H1 (cell line): ENCODE data around the gene ADGRG1. TPM values are rescaled to one million over a fixed set of nuclear protein-coding genes. Genes with fewer than 3 reads are reported as not detected.

ENCODE experiments used
- CTCF ChIA-PET: fragments of 300-600 bp; sonication (Branson Sonifier 250); formaldehyde crosslinking; loops from one replicate; lab custom pipeline; 2021; ENCODE audit not compliant: partially characterized antibody; lab: Charles Lee
- POLR2A ChIA-PET: fragments of 300-600 bp; sonication (Branson Sonifier 250); formaldehyde crosslinking; loops from one replicate; lab custom pipeline; 2021; ENCODE audit warnings: inconsistent platforms; ENCODE audit not compliant: partially characterized antibody; lab: Charles Lee
- DNase-seq, 2 experiments: peaks; one replicate each; pipeline versions ENCODE4 v3.0.0 to v3.0.0-alpha.2; 2010 to 2022; ENCODE audit warnings: low spot score in 2 of 2, low read depth in 1 of 2, mixed read lengths in 1 of 2
- FAIRE-seq: peaks from 2 replicates; lab custom pipeline; 2011; peaks lifted over from hg19 to GRCh38; lab: Jason Lieb, UNC
- H2AFZ ChIP-seq: 2 replicates; pipeline ENCODE4 v1.8.1; 2012; ENCODE audit warnings: low read length, inconsistent platforms
- H2AK5ac ChIP-seq: 2 replicates; pipeline ENCODE4 v1.6.1; 2013; ENCODE audit warnings: low read depth, low read length
- H2BK120ac ChIP-seq: replicated peaks from 2 replicates; pipeline ENCODE3; 2013; ENCODE audit warnings: low read depth, low read length, inconsistent platforms
- H2BK12ac ChIP-seq: 2 replicates; pipeline ENCODE4 v1.6.1; 2013; ENCODE audit warnings: low read depth, low read length
- H2BK15ac ChIP-seq: 2 replicates; pipeline ENCODE4 v1.6.1; 2013; ENCODE audit warnings: low read length
- H2BK20ac ChIP-seq: 2 replicates; pipeline ENCODE4 v1.6.1; 2013; ENCODE audit warnings: low read length
- H2BK5ac ChIP-seq: 2 replicates; pipeline ENCODE4 v1.6.1; 2013; ENCODE audit warnings: low read depth, low read length
- H3K14ac ChIP-seq: 2 replicates; pipeline ENCODE4 v1.6.1; 2013; ENCODE audit warnings: inconsistent platforms; ENCODE audit not compliant: insufficient read length
- H3K18ac ChIP-seq: 2 replicates; pipeline ENCODE4 v1.6.1; 2013; ENCODE audit warnings: low read length; ENCODE audit errors: extremely low read depth
- H3K23ac ChIP-seq: 2 replicates; pipeline ENCODE4 v1.6.1; 2013; ENCODE audit warnings: inconsistent platforms; ENCODE audit not compliant: insufficient read length
- H3K23me2 ChIP-seq: 2 replicates; pipeline ENCODE4 v1.6.1; 2013; ENCODE audit warnings: low read depth, low read length
- H3K27ac ChIP-seq: 2 replicates; pipeline ENCODE4 v1.6.1; 2011; ENCODE audit warnings: low read depth, low read length, inconsistent platforms
- H3K27me3 ChIP-seq, 4 experiments: replicated peaks in 1 of 4; 1 replicate in 1 of 4; 2 replicates in 3 of 4; pipeline versions ENCODE4 v1.6.1 to v1.8.1; 2011 to 2013; ENCODE audit warnings: low read length in 3 of 4, mild to moderate bottlenecking in 3 of 4, inconsistent platforms in 2 of 4, mixed read lengths in 2 of 4, moderate library complexity in 1 of 4; ENCODE audit not compliant: control insufficient read depth in 3 of 4, insufficient read depth in 3 of 4; ENCODE audit errors: extremely low read depth in 1 of 4
- H3K36me3 ChIP-seq, 4 experiments: 2 replicates each; pipeline versions ENCODE4 v1.6.1 to v1.8.1; 2011 to 2013; ENCODE audit warnings: mild to moderate bottlenecking in 4 of 4, low read length in 3 of 4, moderate library complexity in 2 of 4, control low read depth in 1 of 4, inconsistent platforms in 1 of 4; ENCODE audit not compliant: insufficient read depth in 4 of 4, control insufficient read depth in 2 of 4
- H3K4ac ChIP-seq: replicated peaks from 2 replicates; pipeline ENCODE3; 2013; ENCODE audit warnings: low read length, low read depth, mixed read lengths, inconsistent platforms; ENCODE audit not compliant: insufficient read length
- H3K4me1 ChIP-seq, 4 experiments: replicated peaks in 1 of 4; 1 replicate in 1 of 4; 2 replicates in 3 of 4; pipeline versions ENCODE4 v1.6.1 to v1.8.1; 2011 to 2013; ENCODE audit warnings: low read length in 3 of 4, inconsistent platforms in 2 of 4, mixed read lengths in 1 of 4; ENCODE audit not compliant: insufficient read depth in 4 of 4, control insufficient read depth in 3 of 4
- H3K4me2 ChIP-seq, 2 experiments: 2 replicates each; pipeline versions ENCODE4 v1.6.1 to v1.8.1; 2011 to 2013; ENCODE audit warnings: low read depth in 2 of 2, low read length in 2 of 2, control low read depth in 1 of 2, inconsistent platforms in 1 of 2, mild to moderate bottlenecking in 1 of 2; ENCODE audit not compliant: insufficient read depth in 1 of 2
- H3K4me3 ChIP-seq, 4 experiments: fragments of 200-600, 300-600 bp in 1 of 4; sonication (generic), shearing (Covaris generic), sonication (Bioruptor Twin) in 1 of 4; 2 replicates each; pipeline versions ENCODE4 v1.5.1 to v1.8.1; 2011 to 2016; ENCODE audit warnings: low read length in 4 of 4, low read depth in 3 of 4, control low read depth in 2 of 4, inconsistent platforms in 2 of 4, mild to moderate bottlenecking in 2 of 4, mixed read lengths in 1 of 4, moderate library complexity in 1 of 4; ENCODE audit not compliant: insufficient read depth in 2 of 4; ENCODE audit errors: extremely low read depth in 1 of 4
- H3K56ac ChIP-seq: replicated peaks from 2 replicates; pipeline ENCODE3; 2013; ENCODE audit warnings: low read depth, mild to moderate bottlenecking, mixed read lengths, low read length, inconsistent platforms; ENCODE audit not compliant: insufficient read length
- H3K79me1 ChIP-seq: 2 replicates; pipeline ENCODE4 v1.6.1; 2013; ENCODE audit warnings: low read depth, low read length, control low read depth
- H3K79me2 ChIP-seq, 2 experiments: 2 replicates each; pipeline versions ENCODE4 v1.6.1 to v1.8.1; 2012 to 2013; ENCODE audit warnings: low read length in 2 of 2, mild to moderate bottlenecking in 2 of 2, inconsistent platforms in 1 of 2; ENCODE audit not compliant: insufficient read depth in 2 of 2, control insufficient read depth in 1 of 2
- H3K9ac ChIP-seq, 4 experiments: replicated peaks in 1 of 4; 1 replicate in 1 of 4; 2 replicates in 3 of 4; pipeline versions ENCODE4 v1.6.1 to v1.8.1; 2011 to 2013; ENCODE audit warnings: low read depth in 3 of 4, low read length in 3 of 4, control low read depth in 2 of 4, mild to moderate bottlenecking in 2 of 4, moderate library complexity in 2 of 4, inconsistent platforms in 1 of 4; ENCODE audit errors: extremely low read depth in 1 of 4
- H3K9me3 ChIP-seq, 2 experiments: 2 replicates each; pipeline versions ENCODE4 v1.6.1 to v1.8.1; 2012 to 2013; ENCODE audit warnings: mild to moderate bottlenecking in 2 of 2, moderate library complexity in 2 of 2, control low read depth in 1 of 2, inconsistent platforms in 1 of 2, low read depth in 1 of 2, low read length in 1 of 2, mixed read lengths in 1 of 2; ENCODE audit not compliant: insufficient read depth in 2 of 2
- H4K20me1 ChIP-seq, 2 experiments: replicated peaks in 1 of 2; 2 replicates each; pipeline versions ENCODE3 to v1.8.1; 2011 to 2013; ENCODE audit warnings: inconsistent platforms in 2 of 2, low read length in 2 of 2, mild to moderate bottlenecking in 1 of 2; ENCODE audit not compliant: insufficient read depth in 2 of 2, control insufficient read depth in 1 of 2
- H4K5ac ChIP-seq: 2 replicates; pipeline ENCODE4 v1.6.1; 2013; ENCODE audit warnings: low read length, low read depth, mixed read lengths, inconsistent platforms; ENCODE audit not compliant: insufficient read length
- H4K8ac ChIP-seq: 2 replicates; pipeline ENCODE4 v1.8.0; 2013; ENCODE audit warnings: mild to moderate bottlenecking, moderate library complexity, low read length, inconsistent platforms; ENCODE audit not compliant: insufficient read depth; ENCODE audit errors: extremely low read depth
- H4K91ac ChIP-seq: replicated peaks from 2 replicates; pipeline ENCODE3; 2013; ENCODE audit warnings: low read length, mixed read lengths, inconsistent platforms; ENCODE audit not compliant: insufficient read length
- ASH2L ChIP-seq: fragments of 200-600, 300-600 bp; sonication (generic); IDR thresholded peaks from one replicate; pipeline ENCODE4 v1.7.1; 2017; ENCODE audit warnings: low read length
- BCL11A ChIP-seq, 2 experiments: IDR thresholded peaks; one replicate each; pipeline ENCODE4 v1.6.1; 2011; ENCODE audit warnings: low read depth in 2 of 2, low read length in 2 of 2, mild to moderate bottlenecking in 2 of 2
- EGR1 ChIP-seq: IDR thresholded peaks from 2 replicates; pipeline ENCODE4 v1.6.1; 2011; ENCODE audit warnings: low read depth, low read length, borderline replicate concordance
- KDM1A ChIP-seq: fragments of 200-600, 300-600 bp; sonication (generic); IDR thresholded peaks from 2 replicates; pipeline ENCODE4 v1.7.1; 2016; ENCODE audit warnings: mild to moderate bottlenecking, low read length, borderline replicate concordance
- POLR2A ChIP-seq, 2 experiments: IDR thresholded peaks; 1 replicate in 1 of 2; 2 replicates in 1 of 2; pipeline ENCODE4 v1.6.1; 2011; ENCODE audit warnings: low read depth in 2 of 2, low read length in 2 of 2, mild to moderate bottlenecking in 2 of 2; ENCODE audit errors: control extremely low read depth in 1 of 2
- POLR2AphosphoS5 ChIP-seq: IDR thresholded peaks from 2 replicates; pipeline ENCODE4 v1.6.1; 2011; ENCODE audit warnings: low read depth, low read length
- SP1 ChIP-seq: IDR thresholded peaks from 2 replicates; pipeline ENCODE4 v1.6.1; 2011; ENCODE audit warnings: low read depth, low read length
- WGBS, 2 experiments: shearing (Covaris generic) in 1 of 2; methylation state at CpG; one replicate each; pipeline versions ENCODE4 v1.1.6 to v1.1.7; 2013 to 2015; ENCODE audit warnings: low lambda C conversion rate in 2 of 2, mixed read lengths in 2 of 2, inconsistent platforms in 1 of 2, low coverage in 1 of 2, missing lambda C conversion rate in 1 of 2; ENCODE audit not compliant: insufficient replicate concordance in 2 of 2, insufficient coverage in 1 of 2, insufficient read length in 1 of 2; ENCODE audit errors: extremely low coverage in 1 of 2, missing lambda C conversion rate in 1 of 2; 5-methylcytosine and 5-hydroxymethylcytosine counted together
- polyA plus RNA-seq, 7 experiments: library from polyadenylated mRNA; depleted of rRNA in 3 of 7; stranded (reverse) in 5 of 7; unstranded in 2 of 7; fragments of >200 nt in 5 of 7; fragments of 200-250 nt in 2 of 7; gene quantifications; 1 replicate in 5 of 7; 2 replicates in 1 of 7; 4 replicates in 1 of 7; pipeline versions ENCODE4 v1.2.1 to v1.2.3, GENCODE V29; 2011 to 2013; ENCODE audit warnings: missing spikeins in 2 of 7, mixed read lengths in 2 of 7
- total RNA-seq: library from RNA; stranded (reverse); fragmentation: NEBNext Ultra II Directional; extraction: Animal tissue kit (Norgen Biotek cat#: 25700); gene quantifications from 2 replicates; pipeline ENCODE4 v1.2.1, GENCODE V29; 2021

Gene ADGRG1
- total and polyA plus RNA-seq, 2 of the 8 experiments (the other 6 are each of a cell fraction or from before 2014, with no cell fraction given) = 1.3 to 2.6 TPM

GRCh38 chr16:57628783-57629293 lies 408 bp downstream of the ADGRG1 start:
- H3K14ac ChIP-seq = no peak overlapping the region
- H3K56ac ChIP-seq = peak overlapping the region; percentile 37
- peak overlapping the region; percentile 99; the same call in 1 of the 2 replicates for H2AK5ac ChIP-seq
- H2AFZ ChIP-seq = 0 out of 2 replicates have a peak overlapping the region, but pooled peaks have one; percentile 3
- H4K20me1 ChIP-seq = peaks cover 0 to 4% of the 10 kb centered on the region in 2 experiments
- CTCF ChIA-PET = interaction anchor here (1.6 to 10.1 kb wide), 7 partner anchors 10 to 38 kb away, joined by 4 to 79 read pairs (median 19); no protein-coding TSS in a partner anchor
- peak overlapping the region; percentile 35 for H4K5ac ChIP-seq
- H2BK120ac ChIP-seq = no peak overlapping the region
- peaks cover 0 to 2% (median 0%) of the 10 kb centered on the region in 4 experiments; a peak in 2 of 7 replicates for H3K27me3 ChIP-seq
- no peak for DNase-seq
- H4K8ac ChIP-seq = no peak overlapping the region; the same call in 1 of the 2 replicates
- peak overlapping the region in 1 of 4 experiments; percentile 49; a peak in 2 of 8 replicates for H3K4me3 ChIP-seq
- no peak for FAIRE-seq
- peak overlapping the region in 2 of 4 experiments; percentile 15 to 33; a peak in 1 of 7 replicates for H3K9ac ChIP-seq
- peak overlapping the region; percentile 49 to 68 for H3K4me2 ChIP-seq
- no peak overlapping the region for H3K18ac ChIP-seq
- H3K23ac ChIP-seq = no peak overlapping the region
- no peaks in the 10 kb centered on the region for H3K79me1 ChIP-seq
- TF ChIP-seq EGR1 (no peak), SP1 (no peak), BCL11A (IDR thresholded peaks at IDR 0.05; ENCODE audit: low read depth in 2 of 2, low read length in 2 of 2) (no peak), POLR2A (IDR thresholded peaks at IDR 0.05; ENCODE audit: control extremely low read depth in 1 of 2, low read depth in 2 of 2, low read length in 2 of 2) (no peak), POLR2AphosphoS5 (no peak), ASH2L (peak; percentile 99), KDM1A (no peak)
- 84 to 100% methylated on average over 3 to 6 of the region's 7 CpGs for WGBS, 2 experiments
- H3K4me1 ChIP-seq = peaks cover 0 to 21% (median 12%) of the 10 kb centered on the region in 4 experiments; a peak in 6 of 7 replicates
- POLR2A ChIA-PET = interaction anchor here (1.2 to 3.4 kb wide), 3 partner anchors 9 to 17 kb away, joined by 3 to 11 read pairs (median 6); no protein-coding TSS in a partner anchor
- no peak overlapping the region for H3K27ac ChIP-seq
- H3K23me2 ChIP-seq = peaks cover 4% of the 10 kb centered on the region; the same call in 1 of the 2 replicates
- peak overlapping the region; percentile 87 for H3K4ac ChIP-seq
- H2BK15ac ChIP-seq = peak overlapping the region; percentile 95; the same call in 1 of the 2 replicates
- H3K9me3 ChIP-seq = no peaks in the 10 kb centered on the region
- peak overlapping the region; percentile 66; the same call in 1 of the 2 replicates for H2BK5ac ChIP-seq
- peak overlapping the region; percentile 94; the same call in 1 of the 2 replicates for H2BK12ac ChIP-seq
- 0 out of 2 replicates have a peak overlapping the region, but pooled peaks have one; percentile 72 for H2BK20ac ChIP-seq
- H4K91ac ChIP-seq = peak overlapping the region; percentile 92
- H3K79me2 ChIP-seq = no peaks in the 10 kb centered on the region
- H3K36me3 ChIP-seq = no peaks in the 10 kb centered on the region
